ENCODE data around the gene INSIG2.
A peak's percentile ranks its signal among the peaks of the same experiment; 100 is the strongest.
"Not testable (repeated sequence)": the region's sequence is repeated elsewhere in the genome, so short reads cannot be mapped to it uniquely, and the experiment has no call there.

INSIG2 gene

DNA sequence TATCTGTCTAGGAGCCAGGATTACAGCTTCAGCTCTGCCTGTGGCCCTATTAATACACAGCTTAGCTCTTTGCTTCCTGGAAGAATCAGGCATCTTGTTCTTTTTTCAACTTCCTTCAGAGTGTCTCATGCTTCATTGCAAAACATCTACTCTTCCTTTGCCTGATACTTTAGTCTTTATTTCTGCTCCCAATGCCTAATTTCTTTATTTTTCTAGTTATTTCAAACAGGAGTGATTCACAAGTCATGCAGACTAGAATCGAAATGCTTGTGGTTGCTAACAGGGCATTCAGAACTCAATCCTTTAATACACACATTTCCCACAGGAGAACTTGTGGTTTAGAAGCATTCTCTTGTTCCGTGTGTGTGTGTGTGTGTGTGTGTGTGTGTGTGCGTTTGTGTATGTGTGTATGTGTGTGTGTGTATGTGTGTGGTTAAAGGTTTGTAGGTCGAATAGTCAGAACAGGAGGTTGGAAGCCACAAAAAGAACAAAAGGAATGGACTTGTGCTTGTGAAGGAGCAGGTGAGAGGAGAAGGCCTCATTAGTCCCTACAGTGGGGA lies 28.3 kb upstream of the INSIG2 start:
- FAIRE-seq (peak; percentile 65), DNase-seq (ENCODE audit: low spot score) (peak; percentile 41)

DNA sequence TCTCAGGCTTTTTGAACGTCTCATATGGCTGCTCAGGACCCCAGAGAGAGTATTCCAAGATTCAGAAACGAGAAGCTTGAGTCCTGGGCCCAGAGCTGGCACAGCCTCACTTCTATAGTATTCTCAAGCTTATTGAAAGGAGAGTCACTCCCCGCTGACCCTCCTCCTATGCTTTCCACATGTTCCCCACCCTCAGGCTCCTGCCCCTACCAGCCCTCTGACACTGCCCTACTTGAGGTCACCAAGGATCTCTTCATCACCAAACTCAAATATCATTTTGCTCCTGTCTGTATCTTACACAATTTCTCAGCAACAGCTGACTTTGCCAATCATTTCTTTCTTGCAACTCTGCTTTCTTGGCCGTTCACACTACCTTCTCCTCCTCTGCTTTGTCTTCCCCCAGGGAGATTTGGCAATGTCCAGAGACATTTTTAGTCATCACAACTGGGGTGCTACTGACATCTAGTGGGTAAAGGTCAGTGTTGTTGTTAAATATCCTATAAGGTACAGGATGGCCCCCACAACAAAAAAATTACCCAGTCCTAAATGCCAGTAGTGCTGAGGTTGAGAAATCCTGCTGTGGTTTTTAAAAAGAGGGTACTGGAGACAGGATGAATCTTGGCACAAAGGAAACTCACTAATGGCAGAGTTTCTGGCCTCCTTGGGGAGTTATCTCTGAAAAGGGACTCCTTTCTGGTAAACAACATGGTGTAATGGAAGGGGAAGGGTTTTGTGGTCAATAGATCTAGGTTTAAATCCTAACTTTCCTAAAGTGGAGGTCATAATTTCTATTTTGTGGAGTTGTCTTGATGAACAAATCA lies 26.9 kb upstream of the INSIG2 start:
- DNase-seq (ENCODE audit: low spot score) (no peak), FAIRE-seq (no peak)

DNA sequence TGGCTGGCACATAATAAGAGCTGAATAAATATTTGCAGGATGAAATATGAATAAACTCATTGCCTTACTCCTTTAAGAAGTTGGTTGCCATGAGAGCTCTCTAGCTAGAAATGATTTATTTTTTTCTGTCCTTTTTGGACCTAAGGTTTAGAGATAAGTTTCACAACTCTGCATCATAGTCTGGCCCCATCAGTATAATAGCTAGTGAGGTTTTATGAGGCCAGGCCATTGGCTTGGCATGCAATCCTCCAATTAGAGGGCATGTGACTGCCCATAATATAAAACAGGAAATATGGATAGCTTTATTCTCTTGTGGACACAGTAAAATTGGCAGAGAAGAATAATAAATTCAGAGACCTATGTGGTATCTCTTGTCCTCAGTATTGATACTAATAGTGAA lies 26.2 kb upstream of the INSIG2 start:
- no peak for DNase-seq (ENCODE audit: low spot score)
- no peak for FAIRE-seq

DNA sequence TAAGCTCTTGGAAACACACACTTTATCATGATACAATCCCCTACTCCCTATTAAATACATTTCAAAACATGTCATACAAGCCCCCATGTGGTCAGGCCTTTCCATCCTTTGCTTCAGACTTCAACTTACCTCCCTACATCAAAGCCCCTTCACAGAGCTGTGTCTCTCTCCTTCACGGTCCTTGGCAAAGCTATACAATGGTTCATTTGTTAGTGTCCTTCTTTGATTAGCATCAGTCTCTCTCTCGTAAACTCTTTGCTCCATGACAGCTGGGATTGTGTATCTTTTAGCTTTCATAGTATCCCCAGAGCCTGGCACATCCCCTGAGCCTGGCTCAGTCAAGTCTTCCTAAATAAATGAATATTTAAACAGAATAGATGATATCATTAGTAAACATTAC lies 25.6 kb upstream of the INSIG2 start:
- DNase-seq (ENCODE audit: low spot score) (no peak), FAIRE-seq (no peak)

- DNase-seq (ENCODE audit: low spot score) (no peak), FAIRE-seq (no peak)
Measured at GRCh38 chr2:118065015-118065706, 23.1 kb upstream of the INSIG2 start.

- no peak for DNase-seq (ENCODE audit: low spot score)
- no peak for FAIRE-seq
Measured at GRCh38 chr2:118065921-118066511, 22.3 kb upstream of the INSIG2 start.

DNA sequence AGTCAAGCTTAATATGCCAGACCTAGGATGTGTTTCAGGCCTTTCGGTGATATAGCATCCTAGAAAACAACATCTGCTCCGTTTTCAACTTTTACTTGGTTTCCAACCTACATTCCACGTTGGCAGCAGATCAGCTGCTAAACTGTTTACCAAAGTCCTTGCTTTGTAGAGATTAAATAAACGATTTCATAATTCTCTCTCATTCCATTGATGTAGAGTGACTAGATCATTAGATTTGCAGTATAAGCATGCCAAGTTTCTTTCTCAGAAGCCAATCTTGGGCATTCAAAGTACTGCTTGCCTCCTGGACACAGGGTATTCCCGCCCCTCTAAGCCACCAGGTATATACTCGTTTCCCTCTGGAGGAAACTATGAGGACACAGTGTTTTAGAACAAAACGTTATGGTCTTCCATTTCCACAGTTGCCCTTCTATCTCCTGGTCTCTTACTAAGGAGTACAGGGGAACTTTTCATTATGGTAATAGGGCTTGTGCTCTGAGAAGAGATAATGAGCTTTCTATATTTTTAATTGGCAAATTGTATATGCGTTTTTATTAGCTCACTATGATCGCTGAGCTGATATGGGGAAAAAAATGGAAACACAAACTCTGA lies 10.5 kb upstream of the INSIG2 start:
- no peak for FAIRE-seq
- no peak for DNase-seq (ENCODE audit: low spot score)

DNA sequence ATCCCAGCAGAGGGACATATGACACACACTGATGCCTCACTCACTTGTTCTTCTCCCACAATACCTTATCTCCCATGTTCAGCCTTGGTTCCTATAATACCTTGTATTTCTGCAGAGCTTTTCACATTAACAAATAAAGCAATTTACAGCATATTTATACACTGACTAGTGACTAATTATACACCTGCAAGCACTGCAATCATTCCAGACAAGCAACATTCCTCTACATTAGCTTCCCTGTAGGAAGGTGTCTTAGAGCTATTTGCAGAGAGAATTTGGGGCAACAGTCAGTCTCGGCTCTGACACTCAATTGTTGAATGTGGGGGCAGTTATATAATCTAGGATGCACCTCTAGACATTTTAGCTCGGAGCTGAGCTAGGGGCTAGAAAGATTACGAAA lies 9.5 kb upstream of the INSIG2 start:
- FAIRE-seq = no peak
- DNase-seq (ENCODE audit: low spot score) = no peak

DNA sequence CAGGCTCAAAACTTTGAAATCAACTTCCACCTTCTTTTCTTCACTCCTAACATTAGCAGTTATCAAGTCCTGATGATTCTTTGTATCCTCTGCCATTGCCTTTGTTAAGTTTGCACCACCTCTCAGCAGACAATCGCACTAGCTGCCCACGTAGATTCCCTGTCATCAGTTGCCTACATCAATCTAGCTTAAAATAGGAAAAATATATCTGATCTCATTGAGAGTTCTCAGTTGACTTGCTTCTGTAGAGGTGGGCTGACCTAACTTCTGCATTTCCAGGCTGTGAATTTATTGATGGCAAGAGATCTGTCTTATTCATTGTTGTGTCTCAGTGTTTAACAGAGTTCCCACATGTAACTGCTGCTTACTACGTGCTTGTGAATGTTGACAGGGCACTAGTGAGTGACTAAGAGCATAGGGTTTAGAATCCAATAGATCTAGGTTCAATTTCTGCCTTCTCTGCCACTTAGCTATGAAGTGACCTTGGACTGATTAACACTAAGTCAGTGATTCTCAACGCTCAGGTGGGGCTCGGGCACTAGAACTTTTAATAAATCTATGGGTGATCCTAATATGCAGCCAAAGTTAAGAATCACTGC lies 3.7 kb upstream of the INSIG2 start:
- FAIRE-seq (no peak), DNase-seq (ENCODE audit: low spot score) (no peak)

DNA sequence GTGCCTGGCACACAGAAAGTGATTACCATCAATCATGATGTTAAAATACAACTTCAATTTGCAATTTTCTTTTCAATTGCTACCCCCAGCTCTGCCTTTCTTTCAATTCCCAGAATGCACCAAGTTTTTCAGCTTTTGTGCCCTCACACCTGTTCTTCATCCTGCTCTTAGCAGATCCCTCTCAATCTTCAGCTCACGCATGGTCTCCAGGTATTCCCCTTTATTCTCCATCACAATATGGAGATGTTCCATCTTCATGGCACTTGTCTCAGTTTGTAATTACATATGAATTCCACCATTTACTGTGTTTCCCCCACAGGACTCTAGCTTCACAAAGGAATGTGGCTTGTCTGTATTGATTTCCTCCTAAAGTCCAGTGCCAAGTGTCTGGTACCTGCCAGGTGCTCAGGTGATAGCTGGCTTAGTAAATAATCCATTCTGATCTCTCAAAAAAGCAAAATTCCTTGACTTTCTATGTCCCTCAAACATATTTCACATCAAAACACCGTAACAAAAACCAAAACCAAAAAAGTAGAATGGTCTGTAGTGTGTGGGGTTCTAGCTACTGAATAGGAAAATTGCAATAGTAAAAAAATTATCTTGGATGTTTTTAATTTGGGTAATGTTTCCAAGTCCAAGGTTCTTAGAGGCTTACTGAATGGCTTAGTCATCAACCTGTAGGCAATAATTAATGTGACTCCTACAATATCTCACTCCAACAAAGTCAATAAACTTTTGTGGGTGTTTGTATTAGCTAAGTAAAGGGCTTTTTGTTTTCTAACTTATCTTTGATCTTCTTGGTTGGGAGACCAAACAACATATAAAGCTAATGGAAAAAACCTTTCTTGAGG lies 2.9 kb upstream of the INSIG2 start:
- no peak for DNase-seq (ENCODE audit: low spot score)
- no peak for FAIRE-seq

GRCh38 chr2:118086024-118086633 lies 2.1 kb upstream of the INSIG2 start:
- no peak for FAIRE-seq
- no peak for DNase-seq (ENCODE audit: low spot score)

DNA sequence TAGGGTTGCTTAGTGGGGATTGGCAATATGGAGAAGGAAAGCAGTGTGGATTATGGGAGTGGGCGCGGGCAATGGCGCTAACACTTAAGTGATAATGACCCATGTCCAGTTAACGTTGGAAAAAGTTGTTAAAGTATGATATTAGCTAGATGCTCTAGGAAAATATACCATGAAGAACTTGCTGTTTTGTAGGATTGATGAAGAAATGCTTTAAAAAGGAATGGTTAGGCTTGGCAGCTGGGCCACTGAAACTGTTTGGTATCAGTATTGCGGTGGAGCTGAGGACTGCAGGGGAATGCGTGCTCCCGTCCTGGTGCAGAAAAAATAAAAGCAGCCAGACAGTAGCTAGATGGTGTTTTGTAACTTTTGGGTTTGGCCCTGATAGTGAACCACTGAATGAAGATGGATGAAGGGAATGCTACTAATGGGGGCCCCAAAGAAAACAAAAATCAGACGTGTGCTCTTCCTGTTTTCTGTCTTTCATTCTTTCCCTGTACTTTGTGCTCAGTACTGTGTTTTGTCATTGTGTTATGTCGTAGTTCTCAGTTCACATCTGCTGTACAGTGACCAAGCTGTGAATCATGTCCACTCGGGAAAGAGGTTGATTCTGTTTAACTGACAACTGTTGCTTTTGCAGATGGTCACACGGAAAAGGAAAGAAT lies 999 bp downstream of the INSIG2 start:
- DNase-seq (ENCODE audit: low spot score) (peak; percentile 56), FAIRE-seq (peak; percentile 42)

GRCh38 chr2:118090387-118091139 lies 2.3 kb downstream of the INSIG2 start:
- FAIRE-seq = no peak
- no peak for DNase-seq (ENCODE audit: low spot score)

DNA sequence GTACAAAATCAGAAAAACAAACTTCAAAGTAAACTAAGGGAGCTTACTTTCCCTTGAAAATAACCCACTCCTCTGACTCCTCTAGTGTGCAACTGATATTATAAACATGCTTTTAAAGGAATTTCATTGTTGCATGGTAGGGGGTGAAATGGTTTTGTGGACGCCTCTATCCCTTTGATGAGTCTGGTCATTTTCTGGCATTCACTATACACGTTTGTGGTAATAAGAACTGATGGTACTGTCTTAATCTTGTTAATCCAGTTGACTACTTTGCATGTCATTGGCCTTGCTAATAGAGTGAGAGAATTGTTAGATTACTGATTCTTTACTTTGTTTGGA lies 2.8 kb downstream of the INSIG2 start:
- no peak for FAIRE-seq
- DNase-seq (ENCODE audit: low spot score) = no peak

- no peak for DNase-seq (ENCODE audit: low spot score)
- no peak for FAIRE-seq
Measured at GRCh38 chr2:118091631-118092030, 3.4 kb downstream of the INSIG2 start.

- not testable (repeated sequence) for DNase-seq (ENCODE audit: low spot score); FAIRE-seq
Measured at GRCh38 chr2:118094102-118094501, 5.8 kb downstream of the INSIG2 start.

DNA sequence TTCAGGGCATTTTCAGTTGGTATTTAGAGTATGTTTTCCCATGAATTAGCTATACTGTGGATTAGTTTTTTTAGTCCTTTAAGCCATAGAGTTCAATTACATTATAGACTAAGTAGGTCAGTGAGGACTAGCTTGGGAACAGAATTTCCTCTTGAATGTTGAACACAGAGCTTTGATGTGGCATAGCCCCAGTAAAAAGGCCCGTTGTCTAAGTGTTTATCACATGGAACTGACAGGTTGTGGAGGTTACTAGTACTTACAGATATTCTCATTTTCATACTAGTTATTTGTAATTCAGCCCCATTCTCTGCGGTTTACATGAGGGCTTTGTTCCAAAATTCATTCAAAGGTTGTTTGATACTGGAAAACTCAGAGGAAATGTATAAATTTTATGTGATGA lies 6.2 kb downstream of the INSIG2 start:
- FAIRE-seq (no peak), DNase-seq (ENCODE audit: low spot score) (no peak)

DNA sequence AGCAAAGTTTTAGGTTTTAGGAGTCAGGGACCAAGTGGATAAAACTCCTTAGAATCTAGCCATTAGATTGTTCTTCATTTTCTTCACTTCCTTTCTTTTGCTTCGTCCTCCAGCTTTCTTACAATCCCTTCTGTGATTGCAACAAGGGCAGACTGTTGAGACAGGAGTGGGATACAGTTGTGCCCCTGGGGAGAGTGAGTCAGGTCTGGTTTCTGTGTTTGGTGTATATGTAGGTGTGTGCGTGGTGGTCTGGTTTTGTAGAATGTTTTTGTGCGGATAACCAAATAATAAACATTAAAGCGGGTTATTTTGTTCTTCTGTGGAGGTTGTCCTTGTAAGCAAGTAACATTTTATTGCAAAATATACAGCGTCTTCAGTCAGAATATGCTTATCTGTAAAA lies 7.3 kb downstream of the INSIG2 start:
- no peak for DNase-seq (ENCODE audit: low spot score)
- FAIRE-seq = no peak

- no peak for DNase-seq (ENCODE audit: low spot score)
Measured at GRCh38 chr2:118097657-118098056, 9.4 kb downstream of the INSIG2 start.

More at GRCh38 chr2:118097657-118098056, 9.4 kb downstream of the INSIG2 start:
- no peak for FAIRE-seq
